ENCODE data around the gene EFCAB12.

DNA sequence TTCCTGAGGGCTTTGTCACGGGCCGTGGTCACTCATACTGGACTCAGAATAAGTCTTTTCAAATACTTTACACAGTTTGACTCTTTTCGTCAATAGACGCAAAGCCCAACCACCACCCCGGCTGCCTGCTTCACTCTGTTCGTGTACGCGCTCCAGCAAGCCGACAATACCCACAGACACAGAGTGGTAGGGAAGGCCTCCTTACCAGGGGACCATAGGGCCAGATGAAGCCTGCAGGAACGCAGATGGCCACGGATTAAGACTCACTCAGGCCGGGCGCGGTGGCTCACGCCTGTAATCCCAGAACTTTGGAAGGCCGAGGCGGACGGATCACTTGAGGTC, 29.7 kb downstream of the EFCAB12 start:
- TF ChIP-seq, protein P1, sequence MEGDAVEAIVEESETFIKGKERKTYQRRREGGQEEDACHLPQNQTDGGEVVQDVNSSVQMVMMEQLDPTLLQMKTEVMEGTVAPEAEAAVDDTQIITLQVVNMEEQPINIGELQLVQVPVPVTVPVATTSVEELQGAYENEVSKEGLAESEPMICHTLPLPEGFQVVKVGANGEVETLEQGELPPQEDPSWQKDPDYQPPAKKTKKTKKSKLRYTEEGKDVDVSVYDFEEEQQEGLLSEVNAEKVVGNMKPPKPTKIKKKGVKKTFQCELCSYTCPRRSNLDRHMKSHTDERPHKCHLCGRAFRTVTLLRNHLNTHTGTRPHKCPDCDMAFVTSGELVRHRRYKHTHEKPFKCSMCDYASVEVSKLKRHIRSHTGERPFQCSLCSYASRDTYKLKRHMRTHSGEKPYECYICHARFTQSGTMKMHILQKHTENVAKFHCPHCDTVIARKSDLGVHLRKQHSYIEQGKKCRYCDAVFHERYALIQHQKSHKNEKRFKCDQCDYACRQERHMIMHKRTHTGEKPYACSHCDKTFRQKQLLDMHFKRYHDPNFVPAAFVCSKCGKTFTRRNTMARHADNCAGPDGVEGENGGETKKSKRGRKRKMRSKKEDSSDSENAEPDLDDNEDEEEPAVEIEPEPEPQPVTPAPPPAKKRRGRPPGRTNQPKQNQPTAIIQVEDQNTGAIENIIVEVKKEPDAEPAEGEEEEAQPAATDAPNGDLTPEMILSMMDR (IDR thresholded peaks at IDR 0.05), result no peak
- TF ChIP-seq EP300 (IDR thresholded peaks at IDR 0.05), result no peak

Data from gastroesophageal sphincter (tissue), 3 donors.